HL-60 (cell line): ENCODE results near the gene SLC25A41.

Experiments used
- CTCF ChIP-seq: IDR thresholded peaks from one replicate; pipeline ENCODE4 v1.5.1; 2011; ENCODE audit warnings: low read length, control low read depth, inconsistent platforms; ENCODE audit not compliant: insufficient read depth
- GABPA ChIP-seq: IDR thresholded peaks from 2 replicates; pipeline ENCODE4 v1.6.1; 2012; ENCODE audit warnings: low read depth
- POLR2AphosphoS5 ChIP-seq: IDR thresholded peaks from 2 replicates; pipeline ENCODE4 v1.6.1; 2012; ENCODE audit warnings: low read depth

- TF ChIP-seq CTCF, result no peak
- peak; percentile 46; the same call in 1 of the 2 replicates for TF ChIP-seq GABPA
- TF ChIP-seq POLR2AphosphoS5, result peak; percentile 64; the same call in 1 of the 2 replicates
Measured at GRCh38 chr19:6424939-6425731, 8.4 kb downstream of the SLC25A41 start.
